Measurements from ENCODE around the gene AP4E1. TPM values are rescaled to one million over a fixed set of nuclear protein-coding genes. Genes with fewer than 3 reads are reported as not detected.

Gene AP4E1
- total and polyA plus RNA-seq, 8 donors: 8.9 to 11.6 (median 9.3) TPM

DNA sequence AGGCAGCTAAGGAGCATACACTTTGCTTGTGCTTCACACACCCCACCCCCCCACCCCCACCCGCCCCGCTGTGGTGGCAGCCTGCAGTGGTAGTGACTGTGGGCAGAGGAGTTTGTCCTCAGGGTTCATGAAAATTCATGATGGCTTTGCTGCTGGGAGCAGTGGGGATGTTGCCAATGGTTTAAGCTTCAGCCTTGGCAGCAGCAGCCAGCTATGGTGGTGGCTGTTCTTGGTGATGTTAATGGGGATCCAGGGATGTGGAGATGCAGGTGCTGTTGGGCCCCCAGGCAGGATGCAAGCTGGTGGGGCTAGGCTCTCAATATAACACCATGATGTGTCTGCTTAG is 130.5 kb downstream of the AP4E1 start:
- no peaks in the 10 kb centered on the region for H3K36me3 ChIP-seq
- ATAC-seq: no peak
- TF ChIP-seq, protein P1, sequence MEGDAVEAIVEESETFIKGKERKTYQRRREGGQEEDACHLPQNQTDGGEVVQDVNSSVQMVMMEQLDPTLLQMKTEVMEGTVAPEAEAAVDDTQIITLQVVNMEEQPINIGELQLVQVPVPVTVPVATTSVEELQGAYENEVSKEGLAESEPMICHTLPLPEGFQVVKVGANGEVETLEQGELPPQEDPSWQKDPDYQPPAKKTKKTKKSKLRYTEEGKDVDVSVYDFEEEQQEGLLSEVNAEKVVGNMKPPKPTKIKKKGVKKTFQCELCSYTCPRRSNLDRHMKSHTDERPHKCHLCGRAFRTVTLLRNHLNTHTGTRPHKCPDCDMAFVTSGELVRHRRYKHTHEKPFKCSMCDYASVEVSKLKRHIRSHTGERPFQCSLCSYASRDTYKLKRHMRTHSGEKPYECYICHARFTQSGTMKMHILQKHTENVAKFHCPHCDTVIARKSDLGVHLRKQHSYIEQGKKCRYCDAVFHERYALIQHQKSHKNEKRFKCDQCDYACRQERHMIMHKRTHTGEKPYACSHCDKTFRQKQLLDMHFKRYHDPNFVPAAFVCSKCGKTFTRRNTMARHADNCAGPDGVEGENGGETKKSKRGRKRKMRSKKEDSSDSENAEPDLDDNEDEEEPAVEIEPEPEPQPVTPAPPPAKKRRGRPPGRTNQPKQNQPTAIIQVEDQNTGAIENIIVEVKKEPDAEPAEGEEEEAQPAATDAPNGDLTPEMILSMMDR (IDR thresholded peaks at IDR 0.05): no peak
- no peaks in the 10 kb centered on the region for H3K27me3 ChIP-seq
- no peak overlapping the region for H3K27ac ChIP-seq
- no peaks in the 10 kb centered on the region for H3K4me1 ChIP-seq
- H3K9me3 ChIP-seq: no peaks in the 10 kb centered on the region
- intact Hi-C loops (cut with DNase I): no loop called here
- DNase-seq: no peak
- H3K4me3 ChIP-seq: no peak overlapping the region

DNA sequence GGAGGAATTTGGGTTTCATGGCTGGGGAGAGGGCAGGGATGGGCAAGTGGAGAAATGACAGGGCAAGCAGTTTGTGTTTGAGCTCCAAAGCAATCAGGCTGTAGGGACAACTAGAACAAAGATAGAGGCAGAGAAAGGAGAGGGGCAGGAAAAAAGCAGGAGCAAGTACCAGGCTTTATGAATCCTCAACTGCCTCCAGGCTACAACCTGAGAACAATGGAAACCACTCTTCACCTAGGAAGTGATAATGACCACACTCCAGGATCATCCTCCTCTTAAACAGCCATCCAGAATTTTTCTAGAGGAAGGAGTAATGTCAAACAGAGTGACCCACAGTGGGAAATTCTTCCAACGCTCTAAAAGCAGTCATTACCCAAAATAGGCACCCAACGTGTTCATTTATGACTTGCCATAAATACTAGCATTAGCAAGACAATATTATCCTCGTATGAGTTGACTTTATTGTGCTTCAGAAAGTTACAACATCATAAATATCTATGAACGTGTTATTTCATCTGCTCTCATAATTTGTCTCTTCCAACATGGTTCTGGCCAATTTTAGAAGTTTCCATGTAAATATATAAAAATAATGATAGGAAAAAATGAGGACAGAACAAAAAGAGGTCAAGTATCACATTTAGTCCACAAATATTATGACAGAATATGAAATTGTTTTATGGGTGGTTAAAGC is 135.7 kb downstream of the AP4E1 start:
- ATAC-seq (peak; percentile 15), DNase-seq (no peak)
- TF ChIP-seq, protein P1 (IDR thresholded peaks at IDR 0.05): no peak
- no peaks in the 10 kb centered on the region for H3K36me3 ChIP-seq
- intact Hi-C loops (cut with DNase I): no loop called here
- H3K4me3 ChIP-seq: no peak overlapping the region
- H3K27me3 ChIP-seq: no peaks in the 10 kb centered on the region
- H3K9me3 ChIP-seq: no peaks in the 10 kb centered on the region
- no peak overlapping the region for H3K27ac ChIP-seq
- peaks cover 5 to 6% of the 10 kb centered on the region in 2 donors for H3K4me1 ChIP-seq

DNA sequence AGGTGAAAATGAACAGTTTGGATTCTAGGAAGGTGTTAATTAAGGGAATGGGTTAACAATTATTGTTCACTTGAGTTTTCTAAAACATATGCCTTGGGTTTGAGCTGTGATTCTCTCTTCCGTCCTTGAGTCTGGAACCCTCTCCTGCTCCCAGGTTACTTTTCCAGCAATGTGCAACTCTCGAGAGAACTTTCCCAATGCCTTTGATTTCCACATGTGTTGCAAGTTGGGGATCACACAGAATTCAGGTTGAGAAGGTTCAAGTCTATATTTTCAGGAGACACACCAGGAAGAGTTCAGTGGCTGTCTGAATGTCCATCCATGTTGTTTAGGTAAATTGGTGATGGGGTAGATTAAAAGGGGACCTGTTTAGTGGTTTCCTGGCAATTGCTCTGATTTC is 137.5 kb downstream of the AP4E1 start:
- TF ChIP-seq, protein P1 (IDR thresholded peaks at IDR 0.05): no peak
- ATAC-seq (no peak), DNase-seq (no peak)
- H3K36me3 ChIP-seq: no peaks in the 10 kb centered on the region
- peaks cover 5 to 6% of the 10 kb centered on the region in 2 donors for H3K4me1 ChIP-seq
- no peaks in the 10 kb centered on the region for H3K9me3 ChIP-seq
- no peak overlapping the region for H3K4me3 ChIP-seq
- no peaks in the 10 kb centered on the region for H3K27me3 ChIP-seq
- intact Hi-C loops (cut with DNase I): no loop called here
- no peak overlapping the region for H3K27ac ChIP-seq

DNA sequence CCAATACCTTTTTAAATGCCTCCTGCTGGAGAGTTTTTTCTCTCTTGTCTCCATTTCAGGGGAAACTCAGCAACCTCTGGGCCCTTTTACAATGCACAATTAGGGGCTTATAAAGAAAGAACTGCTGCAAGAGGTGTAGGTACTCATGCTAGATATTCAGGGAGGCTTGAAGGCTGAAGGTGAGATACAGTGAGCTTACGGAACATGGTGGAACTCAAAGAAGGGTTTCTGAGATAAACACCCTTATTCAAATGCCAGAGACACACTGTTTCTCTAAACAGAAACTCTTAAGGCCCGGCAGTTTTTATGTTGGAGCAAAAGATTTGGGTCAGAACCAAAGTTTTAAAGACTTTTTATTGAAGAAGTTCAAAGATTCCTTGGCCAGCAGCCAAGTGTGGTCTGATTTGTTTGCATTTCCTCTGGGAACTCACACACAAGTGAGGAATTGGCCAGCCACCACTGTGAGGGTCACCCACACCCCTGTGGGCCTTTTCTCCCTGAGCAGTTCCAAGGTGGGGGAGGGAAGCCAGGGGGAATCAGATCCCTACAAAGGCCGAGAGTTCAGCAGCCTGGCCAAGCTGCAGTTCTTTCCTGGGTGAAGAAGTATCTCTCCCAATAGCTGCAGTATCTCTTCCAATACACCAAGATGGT is 138.4 kb downstream of the AP4E1 start:
- ATAC-seq (peak; percentile 8), DNase-seq (peak in 2 of 4 donors; percentile 42 to 65)
- Histone ChIP-seq H3K4me1 (peaks cover 5 to 6% of the 10 kb centered on the region in 2 donors), H3K27ac (no peak overlapping the region), H3K27me3 (no peaks in the 10 kb centered on the region), H3K4me3 (no peak overlapping the region), H3K9me3 (no peaks in the 10 kb centered on the region), H3K36me3 (no peaks in the 10 kb centered on the region)
- intact Hi-C loops (cut with DNase I): no loop called here
- TF ChIP-seq, protein P1 (IDR thresholded peaks at IDR 0.05): no peak

DNA sequence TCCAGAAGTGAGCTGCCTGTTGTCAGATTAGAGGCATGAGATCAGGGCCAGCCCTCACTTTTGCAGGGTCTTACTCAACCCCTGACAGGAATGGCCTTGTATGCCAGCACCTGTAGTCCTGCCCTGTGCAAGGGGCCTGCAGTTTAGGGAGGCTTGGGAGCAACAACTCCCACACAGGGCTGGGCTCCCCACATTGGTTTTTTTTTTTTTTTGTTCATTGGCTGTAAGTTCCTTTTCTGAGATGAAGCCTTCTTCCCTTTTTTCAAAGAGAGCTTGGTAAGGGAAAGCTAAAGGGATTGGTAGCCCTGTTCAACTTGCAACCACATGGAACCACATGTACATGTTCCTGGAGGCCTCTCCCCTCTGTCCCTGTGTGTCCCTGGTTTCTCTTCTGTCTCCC is 139.8 kb downstream of the AP4E1 start:
- Histone ChIP-seq H3K27me3 (no peaks in the 10 kb centered on the region), H3K36me3 (no peaks in the 10 kb centered on the region), H3K4me3 (no peak overlapping the region), H3K4me1 (peaks cover 5 to 6% of the 10 kb centered on the region in 2 donors), H3K27ac (no peak overlapping the region), H3K9me3 (no peaks in the 10 kb centered on the region)
- ATAC-seq (peak; percentile 6), DNase-seq (no peak)
- TF ChIP-seq, protein P1 (IDR thresholded peaks at IDR 0.05): no peak
- intact Hi-C loops (cut with DNase I): no loop called here
